Gastrocnemius medialis (tissue), 4 donors: Measurements from ENCODE around the gene PTAFR. TPM values are rescaled to one million over a fixed set of nuclear protein-coding genes. Genes with fewer than 3 reads are reported as not detected.

Source experiments
- ATAC-seq, 2 donors: fragments of 150-250 bp; one replicate each; pipeline ENCODE4 v1.9.1; 2016
- DNase-seq, 2 donors: peaks; one replicate each; pipeline ENCODE4 v3.0.0-alpha.2; 2019
- H3K27ac ChIP-seq, 4 donors: fragments of 200-600 bp; sonication (generic); 1 replicate in 1 of 4; 2 replicates in 3 of 4; pipeline ENCODE4 v1.5.1; 2016 to 2018; ENCODE audit warnings: mild to moderate bottlenecking in 2 of 4, moderate library complexity in 1 of 4
- H3K27me3 ChIP-seq, 3 donors: fragments of 200-600 bp; sonication (generic) in 2 of 3; 1 replicate in 1 of 3; 2 replicates in 2 of 3; pipeline versions ENCODE4 v1.5.1 to v1.6.0; 2016 to 2019; ENCODE audit warnings: mild to moderate bottlenecking in 1 of 3, moderate library complexity in 1 of 3
- H3K36me3 ChIP-seq, 2 donors: fragments of 200-600 bp; sonication (generic) in 1 of 2; one replicate each; pipeline ENCODE4 v1.5.1; 2017 to 2018
- H3K4me1 ChIP-seq, 2 donors: fragments of 200-600 bp; sonication (generic) in 1 of 2; one replicate each; pipeline ENCODE4 v1.5.1; 2016 to 2017; ENCODE audit warnings: mild to moderate bottlenecking in 2 of 2
- H3K4me3 ChIP-seq, 4 donors: fragments of 200-600 bp; sonication (generic) in 3 of 4; 1 replicate in 1 of 4; 2 replicates in 3 of 4; pipeline ENCODE4 v1.5.1; 2016 to 2019; ENCODE audit warnings: mild to moderate bottlenecking in 2 of 4
- H3K9me3 ChIP-seq, 3 donors: fragments of 200-600 bp; sonication (generic) in 2 of 3; 1 replicate in 1 of 3; 2 replicates in 2 of 3; pipeline ENCODE4 v1.5.1; 2016 to 2019
- CTCF ChIP-seq, 5 experiments: fragments of 450-650 bp in 3 of 5; fragments of 200-600 bp in 2 of 5; sonication (generic) in 2 of 5; IDR thresholded peaks in 4 of 5; conservative IDR thresholded peaks in 1 of 5; 1 replicate in 4 of 5; 2 replicates in 1 of 5; pipeline ENCODE4 v1.5.1; 2016 to 2019; ENCODE audit warnings: antibody characterized with exemption in 5 of 5, mild to moderate bottlenecking in 3 of 5, moderate library complexity in 3 of 5
- POLR2A ChIP-seq, 2 donors: fragments of 450-650 bp; IDR thresholded peaks; one replicate each; pipeline ENCODE4 v1.6.1; 2017; ENCODE audit warnings: antibody characterized with exemption in 2 of 2, mild to moderate bottlenecking in 2 of 2, moderate library complexity in 2 of 2
- in situ Hi-C, 4 donors: fragments of 200-750 bp; cut with MboI; loops; one replicate each; pipeline versions ENCODE4 v1.15.0 to v1.8.0; 2017; ENCODE audit warnings: low sequenced_read_pairs in 4 of 4
- intact Hi-C: fragments of 100-400 bp; cut with DNase I; formaldehyde crosslinking; loops from one replicate; pipeline ENCODE4 v1.15.1; 2023; ENCODE audit warnings: low total_unique reads
- total RNA-seq, 4 donors: library from RNA; depleted of rRNA; stranded (reverse); fragments of >200 nt; gene quantifications; one replicate each; pipeline versions ENCODE4 v1.1.0 to v1.2.3, GENCODE V29; 2016

PTAFR gene
- total RNA-seq, 4 donors from 2014 or later: 0.76 to 1.5 (median 0.97) TPM

- Histone ChIP-seq H3K27me3 (no peaks in the 10 kb centered on the region), H3K36me3 (no peaks in the 10 kb centered on the region), H3K27ac (no peak overlapping the region), H3K4me1 (peaks cover 0 to 12% of the 10 kb centered on the region in 2 donors), H3K4me3 (no peak overlapping the region), H3K9me3 (no peaks in the 10 kb centered on the region)
- no peak for ATAC-seq
- DNase-seq: no peak
- no peak for TF ChIP-seq CTCF (IDR thresholded peaks at IDR 0.05 in 4 of 5, conservative IDR thresholded peaks at IDR 0.05 in 1 of 5)
- no peak for TF ChIP-seq POLR2A (IDR thresholded peaks at IDR 0.05)
- in situ Hi-C loops (no loop called here), intact Hi-C loops (no loop called here)
Measured at GRCh38 chr1:28171246-28171645, 5.2 kb downstream of the PTAFR start.

GRCh38 chr1:28170001-28170596 lies 6.4 kb downstream of the PTAFR start:
- in situ Hi-C loops: no loop called here
- no peaks in the 10 kb centered on the region for H3K9me3 ChIP-seq
- intact Hi-C loops: no loop called here
- H3K4me1 ChIP-seq: peaks cover 0 to 12% of the 10 kb centered on the region in 2 donors
- TF ChIP-seq CTCF (IDR thresholded peaks at IDR 0.05 in 4 of 5, conservative IDR thresholded peaks at IDR 0.05 in 1 of 5): no peak
- TF ChIP-seq POLR2A (IDR thresholded peaks at IDR 0.05): no peak
- no peak overlapping the region for H3K4me3 ChIP-seq
- ATAC-seq (no peak), DNase-seq (no peak)
- H3K27me3 ChIP-seq: no peaks in the 10 kb centered on the region
- no peak overlapping the region for H3K27ac ChIP-seq
- no peaks in the 10 kb centered on the region for H3K36me3 ChIP-seq

- no peak for ATAC-seq
- Histone ChIP-seq H3K27ac (no peak overlapping the region), H3K27me3 (no peaks in the 10 kb centered on the region), H3K36me3 (no peaks in the 10 kb centered on the region), H3K9me3 (no peaks in the 10 kb centered on the region), H3K4me1 (no peaks in the 10 kb centered on the region), H3K4me3 (no peak overlapping the region)
- intact Hi-C loops (no loop called here), in situ Hi-C loops (no loop called here)
- DNase-seq: no peak
- TF ChIP-seq POLR2A (IDR thresholded peaks at IDR 0.05) (no peak), CTCF (IDR thresholded peaks at IDR 0.05 in 4 of 5, conservative IDR thresholded peaks at IDR 0.05 in 1 of 5) (no peak)
Measured at GRCh38 chr1:28163496-28164161, 12.9 kb downstream of the PTAFR start.

GRCh38 chr1:28162151-28162550 lies 14.3 kb downstream of the PTAFR start:
- no peak overlapping the region for H3K27ac ChIP-seq
- no peaks in the 10 kb centered on the region for H3K9me3 ChIP-seq
- intact Hi-C loops (no loop called here), in situ Hi-C loops (no loop called here)
- DNase-seq (no peak), ATAC-seq (no peak)
- no peaks in the 10 kb centered on the region for H3K36me3 ChIP-seq
- TF ChIP-seq CTCF (IDR thresholded peaks at IDR 0.05 in 4 of 5, conservative IDR thresholded peaks at IDR 0.05 in 1 of 5) (no peak), POLR2A (IDR thresholded peaks at IDR 0.05) (no peak)
- H3K4me3 ChIP-seq: no peak overlapping the region
- H3K4me1 ChIP-seq: no peaks in the 10 kb centered on the region
- no peaks in the 10 kb centered on the region for H3K27me3 ChIP-seq
